ENCODE measurements around the gene RALGPS2.

RALGPS2 gene

GRCh38 chr1:178875936-178876335, 150.9 kb downstream of the RALGPS2 start:
- H3K4me3 ChIP-seq (ENCODE audit: low read depth, low read length): no peak overlapping the region
- no peak for TF ChIP-seq POLR2A (IDR thresholded peaks at IDR 0.05; ENCODE audit: extremely low read depth, insufficient read length)
- TF ChIP-seq MAX (IDR thresholded peaks at IDR 0.05; ENCODE audit: low read depth, low read length): no peak
- no peak for TF ChIP-seq CTCF (IDR thresholded peaks at IDR 0.05; ENCODE audit: low read depth, low read length)
- no peak for TF ChIP-seq MYC (IDR thresholded peaks at IDR 0.05; ENCODE audit: low read depth, low read length)
- DNase-seq (ENCODE audit: low read depth): no peak

GRCh38 chr1:178877896-178878295, 152.9 kb downstream of the RALGPS2 start:
- H3K4me3 ChIP-seq (ENCODE audit: low read depth, low read length): no peak overlapping the region
- TF ChIP-seq POLR2A (IDR thresholded peaks at IDR 0.05; ENCODE audit: extremely low read depth, insufficient read length) (no peak), CTCF (IDR thresholded peaks at IDR 0.05; ENCODE audit: low read depth, low read length) (no peak), MAX (IDR thresholded peaks at IDR 0.05; ENCODE audit: low read depth, low read length) (no peak), MYC (IDR thresholded peaks at IDR 0.05; ENCODE audit: low read depth, low read length) (no peak)
- peak; percentile 71 for DNase-seq (ENCODE audit: low read depth)

GRCh38 chr1:178881950-178882349, 156.9 kb downstream of the RALGPS2 start:
- H3K4me3 ChIP-seq (ENCODE audit: low read depth, low read length): no peak overlapping the region
- TF ChIP-seq MYC (IDR thresholded peaks at IDR 0.05; ENCODE audit: low read depth, low read length) (no peak), MAX (IDR thresholded peaks at IDR 0.05; ENCODE audit: low read depth, low read length) (no peak), CTCF (IDR thresholded peaks at IDR 0.05; ENCODE audit: low read depth, low read length) (no peak), POLR2A (IDR thresholded peaks at IDR 0.05; ENCODE audit: extremely low read depth, insufficient read length) (no peak)
- no peak for DNase-seq (ENCODE audit: low read depth)

GRCh38 chr1:178885869-178886268, 160.8 kb downstream of the RALGPS2 start:
- TF ChIP-seq POLR2A (IDR thresholded peaks at IDR 0.05; ENCODE audit: extremely low read depth, insufficient read length) (no peak), MAX (IDR thresholded peaks at IDR 0.05; ENCODE audit: low read depth, low read length) (no peak), MYC (IDR thresholded peaks at IDR 0.05; ENCODE audit: low read depth, low read length) (no peak), CTCF (IDR thresholded peaks at IDR 0.05; ENCODE audit: low read depth, low read length) (no peak)
- no peak overlapping the region for H3K4me3 ChIP-seq (ENCODE audit: low read depth, low read length)
- DNase-seq (ENCODE audit: low read depth): no peak

GRCh38 chr1:178886551-178886950, 161.5 kb downstream of the RALGPS2 start:
- no peak for DNase-seq (ENCODE audit: low read depth)
- H3K4me3 ChIP-seq (ENCODE audit: low read depth, low read length): no peak overlapping the region

More at GRCh38 chr1:178886551-178886950, 161.5 kb downstream of the RALGPS2 start:
- TF ChIP-seq MAX (IDR thresholded peaks at IDR 0.05; ENCODE audit: low read depth, low read length) (no peak), CTCF (IDR thresholded peaks at IDR 0.05; ENCODE audit: low read depth, low read length) (no peak), MYC (IDR thresholded peaks at IDR 0.05; ENCODE audit: low read depth, low read length) (no peak), POLR2A (IDR thresholded peaks at IDR 0.05; ENCODE audit: extremely low read depth, insufficient read length) (no peak)

Measured in NB4 (cell line).